ENCODE results near the gene TBX3. TPM values are rescaled to one million over a fixed set of nuclear protein-coding genes. Genes with fewer than 3 reads are reported as not detected.

TBX3 gene
- total RNA-seq, 1 donor from 2014 or later = 3.0 TPM

DNA sequence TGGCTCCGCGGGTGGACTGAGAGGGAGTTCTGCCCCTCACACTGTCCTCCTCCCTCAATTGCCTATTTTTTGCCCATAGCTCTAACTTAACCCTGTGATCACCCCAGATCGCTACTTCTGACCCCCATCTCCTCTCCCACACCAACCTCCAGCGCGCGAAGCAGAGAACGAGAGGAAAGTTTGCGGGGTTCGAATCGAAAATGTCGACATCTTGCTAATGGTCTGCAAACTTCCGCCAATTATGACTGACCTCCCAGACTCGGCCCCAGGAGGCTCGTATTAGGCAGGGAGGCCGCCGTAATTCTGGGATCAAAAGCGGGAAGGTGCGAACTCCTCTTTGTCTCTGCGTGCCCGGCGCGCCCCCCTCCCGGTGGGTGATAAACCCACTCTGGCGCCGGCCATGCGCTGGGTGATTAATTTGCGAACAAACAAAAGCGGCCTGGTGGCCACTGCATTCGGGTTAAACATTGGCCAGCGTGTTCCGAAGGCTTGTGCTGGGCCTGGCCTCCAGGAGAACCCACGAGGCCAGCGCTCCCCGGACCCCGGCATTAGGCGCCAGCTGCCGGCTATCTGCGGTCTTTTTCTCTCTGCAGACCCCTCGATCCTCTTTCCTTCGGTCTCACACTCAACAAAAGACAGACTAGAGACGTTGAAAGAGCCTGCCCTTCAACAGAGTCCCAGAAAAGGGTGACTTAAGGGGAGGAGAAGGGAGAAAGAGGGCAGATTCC lies 3.0 kb upstream of the TBX3 start:
- H3K9me3 Mint-ChIP-seq (ENCODE audit: unreplicated experiment) = peaks cover 16% of the 10 kb centered on the region
- TF ChIP-seq, protein P1, sequence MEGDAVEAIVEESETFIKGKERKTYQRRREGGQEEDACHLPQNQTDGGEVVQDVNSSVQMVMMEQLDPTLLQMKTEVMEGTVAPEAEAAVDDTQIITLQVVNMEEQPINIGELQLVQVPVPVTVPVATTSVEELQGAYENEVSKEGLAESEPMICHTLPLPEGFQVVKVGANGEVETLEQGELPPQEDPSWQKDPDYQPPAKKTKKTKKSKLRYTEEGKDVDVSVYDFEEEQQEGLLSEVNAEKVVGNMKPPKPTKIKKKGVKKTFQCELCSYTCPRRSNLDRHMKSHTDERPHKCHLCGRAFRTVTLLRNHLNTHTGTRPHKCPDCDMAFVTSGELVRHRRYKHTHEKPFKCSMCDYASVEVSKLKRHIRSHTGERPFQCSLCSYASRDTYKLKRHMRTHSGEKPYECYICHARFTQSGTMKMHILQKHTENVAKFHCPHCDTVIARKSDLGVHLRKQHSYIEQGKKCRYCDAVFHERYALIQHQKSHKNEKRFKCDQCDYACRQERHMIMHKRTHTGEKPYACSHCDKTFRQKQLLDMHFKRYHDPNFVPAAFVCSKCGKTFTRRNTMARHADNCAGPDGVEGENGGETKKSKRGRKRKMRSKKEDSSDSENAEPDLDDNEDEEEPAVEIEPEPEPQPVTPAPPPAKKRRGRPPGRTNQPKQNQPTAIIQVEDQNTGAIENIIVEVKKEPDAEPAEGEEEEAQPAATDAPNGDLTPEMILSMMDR (IDR thresholded peaks at IDR 0.05; ENCODE audit: partially characterized antibody, unreplicated experiment) = no peak
- no peak for DNase-seq
- peaks cover 9% of the 10 kb centered on the region for H3K4me1 Mint-ChIP-seq (ENCODE audit: low read depth, unreplicated experiment)
- peak overlapping the region; percentile 4 for H3K27ac Mint-ChIP-seq (ENCODE audit: unreplicated experiment)
- peaks cover 63% of the 10 kb centered on the region for H3K27me3 Mint-ChIP-seq (ENCODE audit: unreplicated experiment)
- peak overlapping the region; percentile 12 for H3K4me3 Mint-ChIP-seq (ENCODE audit: unreplicated experiment)
- H3K36me3 Mint-ChIP-seq (ENCODE audit: unreplicated experiment) = no peaks in the 10 kb centered on the region

DNA sequence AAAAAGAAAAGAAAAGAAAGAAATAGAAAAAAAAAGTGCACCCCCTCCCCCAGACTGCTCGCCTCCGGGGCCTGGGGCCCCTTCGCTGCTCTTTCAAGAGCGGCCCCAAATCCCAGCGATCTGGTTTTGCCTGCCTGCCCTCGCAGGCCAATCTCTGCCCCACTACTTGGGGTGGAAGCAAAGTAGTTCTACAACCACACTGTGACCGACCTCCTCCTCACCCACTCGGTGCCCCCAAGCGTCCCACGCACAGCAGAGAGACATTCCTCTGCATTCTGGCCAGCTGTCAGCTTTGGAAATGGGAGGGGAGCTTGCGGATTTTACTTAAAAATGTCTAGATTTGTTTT lies 2.4 kb upstream of the TBX3 start:
- H3K4me1 Mint-ChIP-seq (ENCODE audit: low read depth, unreplicated experiment) = peaks cover 9% of the 10 kb centered on the region
- H3K27me3 Mint-ChIP-seq (ENCODE audit: unreplicated experiment) = peaks cover 62% of the 10 kb centered on the region
- TF ChIP-seq, protein P1 (IDR thresholded peaks at IDR 0.05; ENCODE audit: partially characterized antibody, unreplicated experiment) = no peak
- peak overlapping the region; percentile 12 for H3K4me3 Mint-ChIP-seq (ENCODE audit: unreplicated experiment)
- peak overlapping the region; percentile 4 for H3K27ac Mint-ChIP-seq (ENCODE audit: unreplicated experiment)
- H3K36me3 Mint-ChIP-seq (ENCODE audit: unreplicated experiment) = no peaks in the 10 kb centered on the region
- DNase-seq = no peak
- H3K9me3 Mint-ChIP-seq (ENCODE audit: unreplicated experiment) = peaks cover 14% of the 10 kb centered on the region

DNA sequence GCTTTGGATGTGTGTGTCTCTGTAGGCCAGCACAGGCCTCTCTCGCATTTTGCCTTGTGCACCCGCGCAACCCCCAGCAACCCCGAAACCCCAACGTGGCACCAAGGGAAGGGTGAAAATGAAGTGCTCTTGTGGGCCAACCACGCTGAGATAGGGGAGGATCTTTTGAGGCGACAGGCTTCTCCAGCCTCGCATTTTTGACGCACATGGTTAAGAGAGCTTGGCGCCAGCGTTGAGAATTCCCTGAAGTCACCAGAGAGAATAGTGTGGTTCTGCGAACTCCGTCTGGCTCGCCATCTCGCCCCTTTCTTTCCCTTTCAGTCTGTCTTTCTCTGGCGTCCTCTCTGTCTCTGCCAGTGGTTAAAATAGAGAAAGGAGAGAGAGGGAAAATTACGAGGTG lies 1.9 kb upstream of the TBX3 start:
- peaks cover 9% of the 10 kb centered on the region for H3K4me1 Mint-ChIP-seq (ENCODE audit: low read depth, unreplicated experiment)
- DNase-seq = no peak
- no peak overlapping the region for H3K27ac Mint-ChIP-seq (ENCODE audit: unreplicated experiment)
- peak overlapping the region; percentile 68 for H3K4me3 Mint-ChIP-seq (ENCODE audit: unreplicated experiment)
- TF ChIP-seq, protein P1 (IDR thresholded peaks at IDR 0.05; ENCODE audit: partially characterized antibody, unreplicated experiment) = no peak
- peaks cover 59% of the 10 kb centered on the region for H3K27me3 Mint-ChIP-seq (ENCODE audit: unreplicated experiment)
- H3K36me3 Mint-ChIP-seq (ENCODE audit: unreplicated experiment) = no peaks in the 10 kb centered on the region
- H3K9me3 Mint-ChIP-seq (ENCODE audit: unreplicated experiment) = peaks cover 13% of the 10 kb centered on the region

DNA sequence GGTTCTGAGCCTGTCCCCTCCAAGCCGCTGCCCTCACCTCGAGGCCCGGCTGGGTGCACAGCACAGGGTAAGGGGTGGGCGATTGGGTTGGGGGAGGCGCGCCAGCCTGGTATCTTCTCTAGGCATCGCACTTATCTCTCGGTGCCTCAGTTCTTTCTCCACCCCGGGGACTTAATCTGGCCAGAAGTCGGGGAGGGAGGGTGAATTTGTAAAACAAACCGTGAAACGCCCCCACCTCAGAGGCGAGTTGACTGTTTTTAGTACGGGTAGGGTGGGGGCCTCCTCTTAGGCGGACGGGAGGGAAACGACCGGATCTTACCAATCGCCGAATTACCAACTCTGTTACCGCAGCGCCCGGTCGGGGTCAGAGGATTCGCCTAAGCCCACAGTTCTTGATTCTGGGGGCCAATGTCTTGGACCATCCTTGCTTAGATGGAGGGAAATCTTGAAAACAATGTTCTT lies 1.4 kb upstream of the TBX3 start:
- Mint-ChIP-seq H3K9me3 (ENCODE audit: unreplicated experiment) (peaks cover 15% of the 10 kb centered on the region), H3K36me3 (ENCODE audit: unreplicated experiment) (no peaks in the 10 kb centered on the region), H3K27me3 (ENCODE audit: unreplicated experiment) (peaks cover 62% of the 10 kb centered on the region), H3K4me1 (ENCODE audit: low read depth, unreplicated experiment) (peaks cover 9% of the 10 kb centered on the region), H3K27ac (ENCODE audit: unreplicated experiment) (no peak overlapping the region), H3K4me3 (ENCODE audit: unreplicated experiment) (peak overlapping the region; percentile 68)
- TF ChIP-seq, protein P1 (IDR thresholded peaks at IDR 0.05; ENCODE audit: partially characterized antibody, unreplicated experiment) = no peak
- DNase-seq = no peak

DNA sequence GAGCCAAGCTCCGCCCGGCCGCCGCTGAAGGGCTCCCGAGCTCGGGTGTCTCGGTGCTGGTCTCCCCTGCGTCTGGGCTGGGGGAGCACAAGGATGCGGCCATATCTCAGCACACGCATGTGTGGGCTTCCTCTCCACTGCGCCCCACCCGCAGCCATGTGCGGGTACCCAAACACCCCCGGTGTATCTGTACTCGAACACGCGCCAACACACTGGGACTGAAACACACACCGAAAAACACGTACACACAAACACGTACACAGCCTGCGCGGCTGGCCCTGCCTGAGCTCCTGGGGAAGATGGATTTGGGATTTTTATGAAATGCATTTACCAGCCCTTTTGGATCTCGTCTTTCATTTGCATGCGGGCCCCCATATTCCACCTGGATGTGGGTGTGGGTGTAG lies 897 bp upstream of the TBX3 start:
- H3K36me3 Mint-ChIP-seq (ENCODE audit: unreplicated experiment) = no peaks in the 10 kb centered on the region
- DNase-seq = no peak
- peaks cover 9% of the 10 kb centered on the region for H3K4me1 Mint-ChIP-seq (ENCODE audit: low read depth, unreplicated experiment)
- peak overlapping the region; percentile 68 for H3K4me3 Mint-ChIP-seq (ENCODE audit: unreplicated experiment)
- TF ChIP-seq, protein P1 (IDR thresholded peaks at IDR 0.05; ENCODE audit: partially characterized antibody, unreplicated experiment) = no peak
- peaks cover 13% of the 10 kb centered on the region for H3K9me3 Mint-ChIP-seq (ENCODE audit: unreplicated experiment)
- H3K27me3 Mint-ChIP-seq (ENCODE audit: unreplicated experiment) = peaks cover 60% of the 10 kb centered on the region
- no peak overlapping the region for H3K27ac Mint-ChIP-seq (ENCODE audit: unreplicated experiment)

Data from glutamatergic neuron (in vitro differentiated cells).